CD4-positive, alpha-beta T cell treated with Interleukin-1 beta for 1 hour (primary cell): ENCODE measurements around the gene AFAP1L2.

Source experiments
- DNase-seq, 2 donors: peaks; one replicate each; pipeline ENCODE4 v3.0.0-alpha.2; 2020 to 2022

AFAP1L2 gene

GRCh38 chr10:114284346-114285071 lies 119.8 kb downstream of the AFAP1L2 start:
- DNase-seq: no peak

- no peak for DNase-seq
These were observed 120.6 kb downstream of the AFAP1L2 start for GRCh38 chr10:114283535-114284234.

GRCh38 chr10:114283091-114283490 lies 121.2 kb downstream of the AFAP1L2 start:
- DNase-seq: no peak

- no peak for DNase-seq
These were observed 121.8 kb downstream of the AFAP1L2 start for GRCh38 chr10:114282526-114282925.

DNA sequence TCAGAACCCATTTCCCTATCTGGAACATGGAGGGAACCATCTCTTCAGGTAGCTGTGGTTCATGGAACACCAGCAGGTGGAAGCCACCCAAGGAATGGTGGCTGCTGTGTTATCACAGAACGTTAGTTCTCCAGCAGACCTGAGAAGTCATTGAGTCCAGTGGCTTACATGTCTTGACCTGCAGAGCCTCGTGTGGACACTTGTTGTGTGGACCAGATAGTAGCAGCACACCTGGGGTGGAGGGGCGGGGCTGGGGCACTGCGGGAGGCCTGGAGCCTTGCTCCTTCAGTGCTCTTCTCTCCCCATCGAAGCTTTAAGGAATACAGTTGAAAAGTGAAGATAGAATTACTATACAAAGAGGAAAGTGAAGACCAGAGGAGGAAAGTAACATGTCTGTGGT lies 122.8 kb downstream of the AFAP1L2 start:
- DNase-seq: no peak

GRCh38 chr10:114281006-114281405 lies 123.3 kb downstream of the AFAP1L2 start:
- no peak for DNase-seq

GRCh38 chr10:114279901-114280644 lies 124.2 kb downstream of the AFAP1L2 start:
- no peak for DNase-seq

DNA sequence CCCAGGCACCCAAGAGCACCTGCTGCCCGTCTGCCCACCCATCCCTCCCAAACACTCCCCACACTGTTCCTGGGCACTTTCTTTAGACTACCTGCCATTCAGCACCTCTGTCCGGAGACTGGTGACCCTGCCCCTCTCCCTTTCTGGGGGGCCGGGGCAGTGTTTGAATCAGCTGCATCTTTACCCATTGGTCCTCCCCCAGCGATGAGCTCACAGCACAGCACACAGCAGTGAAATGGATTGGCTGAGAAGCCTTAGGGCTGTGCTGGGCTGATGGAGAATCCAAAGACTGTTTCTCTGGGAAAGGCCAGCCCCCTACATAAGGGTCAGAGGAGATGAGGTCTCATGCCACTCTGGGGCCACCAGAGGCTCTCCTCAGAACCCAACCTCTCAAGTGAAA lies 125.0 kb downstream of the AFAP1L2 start:
- DNase-seq: no peak

GRCh38 chr10:114278884-114279191 lies 125.5 kb downstream of the AFAP1L2 start:
- DNase-seq: no peak

DNA sequence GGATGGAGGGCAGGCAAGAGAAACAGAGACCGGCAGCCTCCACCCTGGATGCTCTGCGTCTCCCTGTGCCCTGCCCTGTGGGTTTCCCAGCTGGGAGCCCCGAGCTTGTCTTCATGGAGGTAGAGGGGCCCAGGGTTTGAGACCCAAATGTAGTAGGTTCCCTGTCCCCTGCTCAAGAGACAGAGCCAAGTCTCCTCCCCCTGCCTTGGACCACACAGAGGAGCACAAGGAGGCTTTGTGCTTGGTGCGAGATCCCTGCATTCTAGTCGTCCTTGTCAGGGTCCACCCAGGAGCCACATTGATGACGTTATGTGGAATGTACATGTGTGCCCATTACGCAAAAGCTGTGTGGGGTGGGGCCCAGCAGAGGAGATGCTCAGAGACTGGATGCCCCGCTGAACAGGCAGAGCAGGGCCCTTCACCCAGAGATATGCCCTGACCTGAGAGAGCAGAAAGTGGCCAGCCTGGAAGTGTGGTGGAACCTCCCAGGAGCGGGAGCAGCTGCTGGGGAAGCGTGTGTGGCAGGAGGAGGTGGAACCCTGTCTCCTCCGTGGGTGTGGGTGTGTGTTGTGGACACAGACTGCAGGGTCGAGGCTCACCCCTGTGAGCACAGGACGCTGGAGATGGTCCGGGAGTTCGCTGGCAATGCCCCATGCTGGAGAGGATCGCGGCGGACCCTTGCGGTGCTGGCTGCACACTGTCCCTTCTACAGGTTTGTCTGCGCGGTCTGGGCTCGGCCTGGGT lies 126.0 kb downstream of the AFAP1L2 start:
- DNase-seq: no peak

DNA sequence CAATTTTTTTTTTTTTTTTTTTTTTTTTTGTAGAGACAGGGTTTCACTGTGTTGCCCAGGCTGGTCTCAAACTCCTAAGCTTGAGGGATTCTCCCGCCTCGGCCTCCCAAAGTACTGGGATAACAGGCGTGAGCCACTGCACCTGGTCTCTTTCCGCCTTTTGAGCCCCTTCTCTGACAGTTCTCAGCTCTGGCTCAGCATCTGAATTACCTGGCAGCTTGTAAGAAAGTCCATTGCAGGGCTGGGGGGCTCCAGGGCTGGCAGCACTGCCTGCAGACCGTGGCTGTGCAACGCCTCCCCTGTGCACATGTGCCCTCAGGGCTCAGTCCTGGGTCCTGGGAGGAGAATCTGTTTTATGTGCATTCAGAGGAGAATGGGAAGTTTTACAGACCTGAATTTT lies 127.6 kb downstream of the AFAP1L2 start:
- no peak for DNase-seq

GRCh38 chr10:114276066-114276465 lies 128.2 kb downstream of the AFAP1L2 start:
- DNase-seq: no peak

DNA sequence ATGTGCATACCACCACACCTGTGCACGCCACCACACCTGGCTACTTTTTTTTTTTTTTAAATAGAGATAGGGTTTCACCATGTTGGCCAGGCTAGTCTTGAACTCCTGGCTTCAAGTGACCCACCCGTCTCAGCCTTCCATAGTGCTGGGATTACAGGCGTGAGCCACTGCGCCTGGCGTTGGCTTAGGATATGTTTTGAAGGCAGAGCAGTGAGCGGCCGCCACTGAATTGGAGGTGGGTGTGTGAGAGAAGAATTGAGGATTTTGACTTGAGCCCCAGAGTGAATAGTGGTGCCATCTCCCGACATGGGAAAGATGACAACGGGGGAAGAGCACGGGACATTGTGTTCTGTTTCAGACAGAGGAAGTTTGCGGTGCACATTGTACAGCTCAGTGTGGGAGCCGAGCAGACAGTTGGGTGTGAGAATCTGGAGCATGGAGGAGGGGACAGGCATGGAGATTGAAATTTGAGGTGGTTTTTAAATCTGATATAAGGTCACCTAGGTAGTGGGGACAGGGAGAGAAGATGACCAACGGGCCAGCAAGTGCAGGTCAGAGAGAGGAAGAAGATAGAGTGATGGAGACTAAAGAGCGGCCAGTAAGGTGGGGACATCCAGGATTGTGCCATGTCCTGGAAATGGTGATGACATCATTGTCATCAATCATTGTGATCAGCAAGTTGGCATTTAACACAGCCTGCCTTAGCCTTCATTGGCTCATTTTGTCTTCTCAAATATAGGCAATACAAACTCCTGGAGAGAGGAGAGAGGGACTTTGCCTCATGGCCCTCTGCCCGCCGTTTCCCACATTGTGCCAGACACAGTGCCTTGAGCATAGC lies 129.5 kb downstream of the AFAP1L2 start:
- no peak for DNase-seq

- no peak for DNase-seq
These were observed 130.4 kb downstream of the AFAP1L2 start for GRCh38 chr10:114273910-114274309.

GRCh38 chr10:114272696-114273095 lies 131.6 kb downstream of the AFAP1L2 start:
- DNase-seq: no peak

DNA sequence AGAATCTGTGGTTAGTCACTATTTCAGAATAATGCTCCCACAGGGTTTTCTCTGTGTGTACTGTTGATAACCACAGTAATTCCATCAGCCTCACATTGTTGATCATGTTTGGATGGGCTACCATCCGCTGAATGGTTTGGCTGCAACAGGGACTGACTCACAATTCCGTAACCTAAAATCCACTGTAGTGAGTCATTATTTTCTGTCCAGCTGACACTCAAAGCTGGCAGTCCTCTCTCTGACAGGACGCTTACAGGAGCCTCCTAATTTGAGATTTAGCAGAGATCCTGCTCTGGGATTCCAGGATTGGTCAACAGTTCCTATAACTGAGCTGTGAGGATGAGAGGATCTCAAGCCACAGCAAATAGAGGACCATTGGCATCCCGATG lies 132.5 kb downstream of the AFAP1L2 start:
- DNase-seq: no peak

GRCh38 chr10:114271075-114271778 lies 133.1 kb downstream of the AFAP1L2 start:
- DNase-seq: no peak

DNA sequence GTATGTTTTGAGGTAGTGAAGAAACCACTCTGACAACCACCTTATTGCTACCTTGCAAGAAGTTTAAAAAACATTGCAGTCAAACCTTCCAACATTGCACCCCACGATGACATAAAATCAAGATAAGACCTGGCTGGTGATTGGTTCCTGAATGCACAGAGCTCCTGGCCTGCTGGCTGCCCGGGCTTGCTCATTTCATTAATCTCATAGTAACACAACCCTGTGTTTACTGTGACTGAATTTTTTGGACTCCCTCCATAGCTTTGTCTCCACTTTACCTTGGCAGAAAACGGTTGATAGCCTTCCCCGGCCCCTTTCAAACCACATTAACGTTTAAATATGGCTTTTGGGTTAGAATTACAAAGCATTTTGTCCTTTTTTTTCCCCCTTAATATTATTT lies 137.8 kb downstream of the AFAP1L2 start:
- no peak for DNase-seq

GRCh38 chr10:114265392-114266053 lies 138.8 kb downstream of the AFAP1L2 start:
- no peak for DNase-seq

GRCh38 chr10:114262496-114262895 lies 141.8 kb downstream of the AFAP1L2 start:
- no peak for DNase-seq

DNA sequence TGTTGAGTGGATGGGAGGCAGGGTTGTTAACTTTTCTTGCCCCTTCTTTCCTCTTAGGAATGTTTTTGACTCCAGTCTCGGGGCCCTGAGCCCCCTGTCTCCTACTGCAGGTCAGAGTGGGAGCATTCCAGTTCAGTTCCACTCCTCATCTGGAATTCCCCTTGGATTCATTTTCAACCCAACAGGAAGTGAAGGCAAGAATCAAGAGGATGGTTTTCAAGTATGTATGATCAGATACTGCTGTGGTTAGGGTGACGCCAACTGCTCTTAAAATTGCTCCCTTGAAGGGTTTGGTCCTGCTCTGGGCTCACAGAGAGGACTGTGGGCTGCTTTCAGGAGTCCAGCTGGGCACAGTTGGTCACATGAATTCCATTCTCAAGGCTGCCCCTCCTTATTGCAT lies 143.2 kb downstream of the AFAP1L2 start:
- no peak for DNase-seq
